Muscle of back (tissue), 11 donors: ENCODE results near the gene ZP1. TPM values are rescaled to one million over a fixed set of nuclear protein-coding genes. Genes with fewer than 3 reads are reported as not detected.
A peak's percentile ranks its signal among the peaks of the same experiment; 100 is the strongest.

Source experiments
- DNase-seq, 3 donors: peaks; one replicate each; pipeline versions ENCODE4 v3.0.0 to v3.0.0-alpha.2; 2013
- polyA plus RNA-seq, 10 donors: library from polyadenylated mRNA; unstranded; fragments of 120-200 nt; gene quantifications; one replicate each; pipeline ENCODE4 v1.2.1, GENCODE V29; 2013; ENCODE audit not compliant: insufficient read length in 10 of 10

ZP1 gene
- polyA plus RNA-seq, 10 donors = 0.10 to 0.49 (median 0.30) TPM; not detected in 6

DNA sequence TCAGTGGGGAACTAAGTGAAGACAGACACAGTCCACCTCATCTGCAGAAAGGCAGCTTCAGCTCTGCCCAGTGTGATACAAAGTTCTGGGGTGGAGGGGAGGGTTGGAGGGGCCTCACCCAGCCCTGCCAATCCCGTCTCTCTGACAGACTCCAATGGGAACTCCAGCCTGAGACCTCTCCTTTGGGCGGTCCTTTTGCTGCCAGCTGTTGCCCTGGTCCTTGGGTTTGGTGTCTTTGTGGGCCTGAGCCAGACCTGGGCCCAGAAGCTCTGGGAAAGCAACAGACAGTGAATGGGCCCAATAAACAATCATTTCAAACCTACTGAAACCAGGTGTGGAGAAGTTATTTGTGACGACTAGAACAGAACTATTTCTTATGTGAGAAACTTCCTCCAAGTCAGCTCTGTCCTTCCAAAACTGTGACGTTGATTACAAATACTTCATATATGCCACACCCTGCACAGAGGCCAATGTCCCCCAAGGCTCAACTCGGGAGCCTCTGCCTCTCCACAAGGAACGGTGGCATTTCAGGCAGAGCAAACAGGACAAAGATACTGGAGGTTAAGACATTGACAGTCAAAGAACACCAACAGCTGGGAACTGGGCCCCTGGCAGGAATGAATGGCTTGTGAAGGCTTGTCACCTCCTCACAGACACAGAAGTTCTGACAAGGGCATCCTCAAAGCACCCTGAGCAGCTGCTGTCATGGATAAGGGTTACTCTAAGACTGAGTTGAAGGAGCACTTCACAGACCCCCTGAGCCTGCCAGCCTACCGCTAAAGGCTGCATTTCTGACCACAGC, 8.2 kb downstream of the ZP1 start:
- DNase-seq = no peak

DNA sequence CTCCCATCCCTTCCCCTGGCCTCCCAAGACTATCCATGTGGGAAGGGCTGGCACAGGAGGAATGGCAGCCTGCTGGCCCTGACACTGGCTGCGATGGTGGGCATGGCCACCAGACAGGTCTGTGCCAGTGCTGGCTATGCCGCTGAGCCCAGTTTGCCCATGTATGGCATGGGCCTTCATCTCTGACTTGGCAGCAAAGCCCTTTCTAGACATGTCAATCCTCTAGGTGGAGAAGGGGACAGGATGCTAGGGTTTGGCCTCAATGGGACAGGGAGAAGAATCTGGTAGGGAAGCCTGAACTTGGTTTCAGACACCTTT, 8.8 kb downstream of the ZP1 start:
- DNase-seq = no peak

DNA sequence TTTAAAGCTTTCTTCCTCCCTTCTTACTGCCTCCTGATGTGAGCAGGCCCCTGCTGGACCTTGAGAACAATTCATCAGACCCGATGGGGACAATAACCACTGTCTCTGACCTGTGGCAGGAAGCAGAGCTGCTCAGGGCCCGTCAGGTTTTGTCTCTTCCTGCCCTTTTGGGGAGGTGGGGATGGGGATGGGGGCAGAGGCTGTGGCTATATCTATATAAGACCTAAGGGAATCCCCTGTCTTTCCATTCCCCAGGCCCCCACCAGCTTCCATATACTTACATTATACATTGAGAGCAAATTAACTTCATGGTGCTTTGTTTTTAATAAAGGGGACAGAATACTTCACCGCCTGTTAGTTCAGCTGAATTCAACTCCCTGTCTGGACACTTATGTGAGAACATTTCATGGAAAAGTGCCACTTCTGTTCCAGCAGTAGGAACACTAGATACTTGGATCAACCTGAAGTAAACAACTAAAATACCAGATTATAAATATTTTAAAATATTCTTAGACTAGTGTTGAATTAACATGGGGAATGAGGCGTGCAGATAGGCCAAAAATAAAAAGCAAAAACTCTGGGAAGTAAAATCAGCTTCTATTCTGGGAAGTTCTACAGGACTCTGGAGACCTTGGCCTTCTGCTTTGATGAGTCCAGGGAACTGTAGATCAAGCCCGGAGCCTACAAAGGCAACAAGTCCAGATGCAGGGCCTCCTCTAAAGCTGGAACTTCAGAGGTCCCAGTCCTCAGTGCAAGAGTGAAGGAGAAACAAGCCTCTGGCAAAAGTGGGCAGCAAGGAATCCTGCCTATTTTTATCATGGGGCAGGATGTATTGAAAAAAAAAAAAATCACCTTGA, 11.1 kb downstream of the ZP1 start:
- DNase-seq = peak; percentile 62 to 82 (median 65)

DNA sequence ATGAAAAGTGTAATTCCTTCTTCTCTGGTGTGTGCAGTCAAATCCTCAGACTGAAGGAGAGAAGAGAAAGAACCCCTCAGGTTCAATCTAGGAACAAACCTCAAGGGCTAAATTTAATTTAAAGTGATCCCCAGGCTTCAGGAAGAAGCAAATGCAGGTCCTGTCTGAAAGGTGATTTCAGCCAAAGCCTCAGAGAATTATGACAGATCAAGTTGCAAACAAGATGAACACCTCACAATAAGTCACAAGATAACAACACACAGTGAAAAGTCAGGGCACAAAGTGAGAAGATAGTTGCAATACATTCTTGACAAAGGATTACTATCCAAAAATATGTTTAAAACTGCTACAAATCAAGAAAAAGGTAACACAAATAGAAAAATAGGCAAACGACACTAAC, 11.8 kb downstream of the ZP1 start:
- no peak for DNase-seq

DNA sequence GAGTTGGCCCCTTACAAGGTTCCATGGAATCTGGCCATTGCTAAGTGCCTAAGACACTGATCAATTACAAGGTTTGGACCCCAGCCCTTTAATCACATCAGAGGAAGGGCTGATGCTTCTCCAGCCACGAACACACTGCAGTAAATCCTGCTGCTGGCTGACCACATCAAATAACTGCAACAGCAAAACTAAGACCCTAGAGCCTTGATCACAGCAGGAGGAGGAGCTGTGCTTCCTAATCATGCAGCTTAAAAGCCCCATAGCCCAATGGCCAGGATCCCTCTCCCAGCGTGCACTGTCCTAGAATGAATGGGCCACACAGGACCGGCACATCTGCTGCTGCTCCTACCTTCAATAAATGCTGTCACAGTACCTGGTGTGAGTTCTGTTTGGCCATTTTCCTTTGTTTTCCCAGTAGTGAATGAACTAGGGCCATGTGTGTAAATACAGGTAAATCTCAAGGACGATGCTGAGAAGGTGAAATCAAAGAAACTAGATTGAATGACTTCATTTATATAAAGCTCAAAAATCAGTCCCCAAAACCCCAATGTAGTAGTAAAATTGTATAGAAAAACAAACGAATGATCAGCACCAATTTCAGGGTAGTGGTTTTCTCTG, 12.7 kb downstream of the ZP1 start:
- DNase-seq = no peak

DNA sequence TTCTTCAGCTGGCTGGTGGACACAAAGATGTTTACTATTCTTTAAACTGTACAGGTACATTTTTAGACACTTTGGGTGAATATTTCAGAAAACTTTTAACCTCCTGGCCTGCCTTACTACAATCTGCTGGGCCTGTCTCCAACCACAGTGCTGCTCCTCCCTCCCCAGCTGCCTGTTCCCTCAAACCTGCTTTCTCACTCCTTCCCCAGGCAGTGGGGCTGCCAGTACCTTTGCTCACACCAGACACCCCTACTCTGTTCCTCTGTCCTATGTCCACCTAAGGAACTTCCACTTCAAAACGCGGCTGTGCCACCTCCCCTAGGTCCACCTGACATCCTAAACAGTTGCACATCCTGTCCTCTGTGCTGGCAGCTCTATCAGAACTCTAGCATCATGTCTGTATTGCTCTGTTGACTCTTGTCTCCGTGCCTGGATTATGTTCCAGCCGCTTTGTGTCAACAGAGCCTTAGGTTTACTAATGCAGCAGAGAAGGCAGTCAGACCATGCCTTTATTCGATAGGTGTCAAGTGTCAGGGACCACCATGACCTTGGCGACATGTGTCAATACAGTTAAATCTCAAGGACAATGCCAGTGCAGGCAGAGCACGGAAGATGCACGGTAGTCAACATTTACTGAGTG, 13.4 kb downstream of the ZP1 start:
- DNase-seq = peak in 1 of 3 donors; percentile 57

DNA sequence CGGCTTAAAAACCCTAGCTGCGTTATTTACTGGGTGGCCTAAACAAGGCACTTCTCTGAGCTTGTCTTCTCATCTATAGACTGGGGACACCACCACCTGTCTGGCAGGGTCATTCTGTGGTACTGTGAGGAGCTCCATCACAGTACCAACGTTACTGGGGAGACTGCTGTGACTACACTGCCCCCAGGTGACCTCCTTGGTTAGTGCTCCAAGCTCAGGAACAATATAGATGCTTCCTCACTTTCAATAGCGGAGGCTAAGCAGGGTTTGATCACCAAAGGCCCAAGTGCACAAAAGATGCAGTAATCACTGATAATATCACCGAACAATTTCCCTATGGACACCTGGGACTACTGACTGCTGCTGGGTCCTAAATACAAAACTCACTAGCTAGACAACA, 20.2 kb downstream of the ZP1 start:
- DNase-seq = peak in 1 of 3 donors; percentile 65

DNA sequence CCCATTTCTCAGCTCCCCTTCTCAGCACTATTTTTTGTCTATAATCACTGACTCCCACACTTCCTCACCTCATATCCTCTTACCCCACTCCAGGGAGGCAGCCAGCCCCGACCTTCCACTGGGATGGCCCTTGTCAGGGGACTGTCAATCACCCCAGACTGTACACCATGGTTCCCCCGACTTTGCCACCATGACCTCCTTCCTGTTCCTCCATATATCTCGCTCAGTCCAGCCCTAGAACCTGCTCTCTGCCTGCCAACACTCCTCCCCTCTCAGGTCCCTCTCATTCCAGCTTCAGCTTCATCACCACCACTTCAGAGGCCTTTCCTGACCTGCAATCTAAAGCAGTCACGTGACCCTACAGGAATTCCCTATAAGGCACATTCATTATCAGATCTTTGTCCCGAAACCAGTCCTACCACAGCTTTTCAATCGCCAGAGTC, 22.5 kb downstream of the ZP1 start:
- no peak for DNase-seq

DNA sequence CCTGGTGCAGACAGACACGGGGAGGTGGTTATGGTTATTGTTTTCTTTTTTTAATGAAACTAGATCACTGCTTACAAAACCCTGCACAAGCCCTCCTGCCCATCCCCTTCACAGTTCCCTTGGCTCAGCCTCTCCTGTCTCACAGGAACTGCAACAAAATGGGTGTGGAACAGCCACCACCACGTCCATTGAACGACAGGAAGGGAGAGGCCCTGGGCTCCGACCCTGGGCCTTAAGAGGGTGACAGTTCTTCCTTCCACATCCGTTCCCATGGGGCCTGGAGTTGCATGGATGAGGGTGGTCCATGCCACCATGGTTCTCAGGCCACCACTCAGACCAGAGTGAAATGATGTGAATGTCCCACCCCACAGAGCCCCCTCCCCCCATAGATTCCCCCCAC, 23.4 kb downstream of the ZP1 start:
- no peak for DNase-seq

DNA sequence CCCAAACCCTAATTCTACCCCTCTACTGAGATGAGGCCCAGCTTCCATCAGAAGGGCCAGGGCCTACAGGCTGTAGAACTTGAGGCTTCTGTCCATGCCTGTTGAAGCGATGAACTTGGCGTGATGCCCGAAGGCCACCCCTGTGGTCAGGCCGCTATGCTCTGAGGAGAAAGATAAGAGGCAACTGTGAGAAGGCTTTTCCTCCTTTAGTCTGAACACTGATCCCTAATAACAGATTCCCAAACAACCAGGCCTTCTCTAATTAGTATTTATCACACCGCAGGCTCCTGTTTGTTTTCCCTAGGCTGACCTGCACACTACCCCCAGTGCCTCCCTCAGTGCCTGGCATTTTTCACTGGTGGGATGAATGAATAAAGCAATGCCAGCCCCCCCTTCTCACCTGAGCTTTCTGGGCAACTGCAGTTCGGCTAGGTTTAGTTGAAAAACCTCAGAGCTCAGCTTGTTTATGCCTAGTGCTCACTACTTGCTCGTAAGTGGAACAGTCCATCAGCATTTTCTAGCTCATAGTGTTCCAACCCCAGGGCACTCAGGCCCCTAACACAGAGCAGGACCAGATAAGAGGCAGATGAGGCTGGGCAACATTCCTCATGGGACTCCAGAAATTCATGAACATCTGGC, 23.9 kb downstream of the ZP1 start:
- DNase-seq = no peak

DNA sequence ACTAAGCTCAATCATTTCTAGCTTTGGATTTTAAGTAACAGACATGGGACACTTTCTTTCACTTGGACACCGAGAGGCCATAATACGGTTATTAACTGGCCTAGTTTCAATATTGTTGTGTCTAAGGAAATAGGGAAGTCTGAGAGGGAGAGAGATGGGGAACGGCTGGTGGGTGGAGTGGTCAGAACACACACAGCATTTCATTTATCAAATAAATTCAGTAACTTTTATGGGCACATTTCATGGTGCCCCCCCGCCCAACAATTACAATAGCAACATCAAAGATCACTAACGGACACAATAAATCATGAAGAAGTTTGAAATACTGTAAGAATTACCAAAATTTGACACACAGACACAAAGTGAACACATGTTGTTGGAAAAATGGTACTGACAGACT, 28.3 kb downstream of the ZP1 start:
- no peak for DNase-seq

DNA sequence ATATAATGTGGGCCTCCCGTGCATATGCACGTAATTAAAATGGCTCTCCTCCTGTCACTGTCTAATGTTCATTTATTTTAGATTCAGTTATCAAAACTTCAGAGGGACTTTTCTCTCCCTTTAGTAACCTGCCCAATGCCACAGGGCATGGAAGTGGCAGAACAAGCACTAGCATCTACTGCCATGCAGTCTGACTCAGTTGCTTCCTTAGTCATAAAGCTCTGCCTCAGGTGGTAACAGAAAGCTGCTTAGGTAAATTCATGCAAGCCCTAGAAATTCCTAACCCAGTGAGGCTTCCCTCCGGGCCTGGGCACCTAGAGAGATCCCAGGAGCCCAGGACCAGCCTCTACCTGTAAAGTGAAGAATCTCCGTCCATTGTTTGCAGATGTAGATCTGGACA, 30.2 kb downstream of the ZP1 start:
- DNase-seq = no peak

DNA sequence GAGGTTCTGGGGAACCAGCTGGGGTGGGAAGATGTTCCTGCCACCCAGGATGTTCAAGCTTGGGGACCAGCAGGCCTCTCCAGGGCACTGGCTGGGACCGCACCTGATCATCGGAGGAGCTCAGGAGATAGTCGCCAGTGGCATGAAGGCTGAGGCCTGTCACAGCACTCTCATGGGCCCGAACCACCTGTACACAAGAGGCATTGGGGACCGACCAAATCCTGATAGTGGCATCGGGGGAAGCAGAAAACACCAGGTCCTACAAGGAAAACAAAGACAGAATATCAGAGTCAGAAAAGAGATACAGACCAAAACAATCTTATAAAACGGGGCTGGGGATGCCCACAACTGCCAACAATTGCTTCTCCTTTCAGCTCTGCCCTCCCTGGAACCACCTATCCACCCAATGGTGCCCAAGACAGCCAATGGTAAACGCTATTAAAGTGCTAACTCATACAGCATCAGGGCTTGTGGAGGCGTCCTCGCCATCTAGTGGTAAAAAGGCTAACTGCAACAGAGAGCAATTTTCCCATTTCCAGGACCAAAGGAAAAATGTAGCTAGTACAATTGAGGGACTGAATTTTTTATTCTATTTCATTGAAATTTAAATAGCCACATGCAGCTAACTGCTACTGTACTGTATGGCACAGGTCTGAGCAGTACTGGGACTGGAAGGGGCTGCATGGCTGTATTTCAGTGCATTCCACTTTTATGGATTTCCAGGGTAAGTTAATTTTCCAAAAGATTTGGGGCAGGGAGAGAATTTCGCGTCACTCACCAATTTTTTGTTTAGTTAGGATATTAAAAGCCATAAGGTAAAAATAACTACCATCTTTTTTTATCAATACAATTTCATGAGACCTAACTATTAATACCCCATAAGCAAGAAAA, 31.9 kb downstream of the ZP1 start:
- DNase-seq = peak; percentile 51 to 76 (median 71)

DNA sequence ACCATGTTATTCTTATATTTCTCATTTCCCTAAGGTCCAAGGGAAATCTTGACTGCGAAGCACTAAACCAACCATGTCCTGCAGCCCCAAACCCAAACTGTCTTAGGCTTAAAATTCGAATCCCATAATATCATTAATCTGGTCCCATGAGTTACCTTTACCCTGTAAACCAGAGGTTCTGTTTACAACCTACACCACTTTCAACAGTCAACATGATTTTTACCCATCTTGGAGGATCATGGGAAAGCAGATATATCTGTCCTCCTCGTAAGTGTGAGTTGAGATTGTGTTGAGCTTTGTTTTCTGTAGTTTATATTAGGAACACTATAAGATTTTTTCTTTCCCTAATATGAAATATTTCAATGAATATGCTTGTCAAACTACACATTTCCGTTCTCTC, 32.6 kb downstream of the ZP1 start:
- no peak for DNase-seq

DNA sequence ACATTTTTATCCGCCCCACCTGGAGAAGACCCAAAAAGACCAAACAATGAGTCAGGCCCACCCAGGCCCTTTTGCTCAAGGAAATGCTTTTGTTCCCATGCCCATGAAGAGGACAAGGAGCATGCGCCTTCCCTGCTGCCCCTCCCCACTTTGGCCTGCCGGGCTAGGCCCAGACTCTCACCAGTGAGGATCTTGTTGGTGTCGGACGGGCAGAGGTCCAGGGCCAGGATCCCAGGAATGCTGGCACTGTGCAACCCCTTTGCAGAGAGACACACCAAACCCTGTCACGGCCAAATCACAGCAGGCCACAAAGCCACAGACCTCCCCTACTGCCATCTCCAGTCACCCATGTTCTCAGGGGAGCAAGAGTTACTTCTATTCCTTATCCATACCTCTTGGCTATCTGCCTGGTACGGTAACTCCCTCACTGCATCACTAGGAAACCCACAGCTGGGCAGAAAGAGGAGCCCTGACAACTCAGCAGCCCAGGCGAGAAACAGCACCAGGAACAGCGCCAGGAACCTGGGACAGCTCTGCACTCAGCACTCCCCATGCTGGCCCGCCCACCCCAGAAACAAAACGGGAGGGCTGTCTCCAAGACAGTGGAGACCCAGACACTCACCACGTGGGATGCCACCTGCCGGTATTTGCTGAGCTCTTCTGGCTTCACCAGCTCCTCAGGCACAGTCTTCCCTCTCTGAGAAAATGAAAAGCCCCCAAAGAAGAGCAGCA, 33.5 kb downstream of the ZP1 start:
- DNase-seq = no peak

DNA sequence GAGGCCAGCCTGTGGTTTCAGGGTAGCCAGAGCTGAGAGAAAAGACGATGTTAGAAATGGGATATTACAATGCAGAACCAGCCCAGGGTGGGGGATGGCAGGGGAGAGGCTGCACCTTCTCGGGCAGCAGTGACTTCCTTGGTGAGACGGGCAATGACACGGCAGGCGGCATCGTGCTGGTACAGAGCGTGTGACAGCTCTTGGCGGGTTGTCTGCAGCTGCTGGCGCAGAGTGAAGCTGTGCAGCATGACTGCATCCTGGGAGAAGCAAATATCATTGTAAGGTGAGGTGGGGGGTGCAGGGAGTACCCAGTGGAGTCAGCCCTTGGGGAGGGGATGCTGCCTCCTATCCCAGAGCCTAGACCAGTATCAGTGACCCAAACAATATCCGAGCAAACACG, 35.3 kb downstream of the ZP1 start:
- DNase-seq = no peak

DNA sequence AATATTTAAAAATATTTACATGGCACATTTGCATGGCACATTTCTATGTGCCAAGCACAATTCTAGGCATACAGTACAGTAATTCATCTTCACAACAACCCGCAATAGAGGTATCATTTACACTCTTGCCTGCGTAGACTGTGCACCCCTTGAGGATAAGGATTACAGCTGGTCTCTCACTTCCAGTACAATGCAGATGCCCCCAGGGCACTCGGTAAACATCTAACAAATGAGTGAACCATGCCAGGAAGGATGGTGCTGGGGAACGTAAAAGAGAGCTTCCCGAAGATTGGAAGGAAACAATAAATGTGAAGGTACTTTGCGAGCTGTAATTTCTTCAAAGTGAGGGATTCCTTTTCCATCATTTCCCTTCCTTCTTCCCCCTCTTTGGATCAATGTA, 37.7 kb downstream of the ZP1 start:
- DNase-seq = no peak

DNA sequence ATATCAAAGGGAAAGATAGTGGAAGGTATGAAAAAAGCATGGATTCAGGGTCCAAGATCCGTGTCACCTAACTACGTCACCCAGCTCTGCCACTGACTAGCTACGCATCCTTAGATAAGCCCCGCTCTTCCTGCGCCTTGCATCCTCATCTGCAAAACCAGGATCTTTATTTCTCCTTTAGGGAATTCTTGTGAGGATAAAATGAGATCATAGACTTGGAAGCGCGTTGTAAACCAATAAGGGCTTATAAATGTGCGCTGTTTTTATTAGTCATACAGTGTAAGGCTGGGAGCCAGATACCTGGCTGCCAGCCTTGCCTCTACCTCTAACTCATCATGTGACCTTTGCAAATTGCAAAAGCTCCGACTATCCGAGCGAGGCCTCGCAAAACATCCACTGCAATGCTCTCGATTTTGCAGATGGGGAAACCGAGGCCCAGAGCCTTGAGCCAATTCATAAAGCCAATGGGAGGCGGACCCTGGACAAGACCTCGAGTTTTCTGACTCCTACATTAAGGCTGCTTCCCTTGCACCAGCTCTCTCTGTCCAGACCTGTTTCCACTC, 38.3 kb downstream of the ZP1 start:
- peak in 1 of 3 donors; percentile 16 for DNase-seq

DNA sequence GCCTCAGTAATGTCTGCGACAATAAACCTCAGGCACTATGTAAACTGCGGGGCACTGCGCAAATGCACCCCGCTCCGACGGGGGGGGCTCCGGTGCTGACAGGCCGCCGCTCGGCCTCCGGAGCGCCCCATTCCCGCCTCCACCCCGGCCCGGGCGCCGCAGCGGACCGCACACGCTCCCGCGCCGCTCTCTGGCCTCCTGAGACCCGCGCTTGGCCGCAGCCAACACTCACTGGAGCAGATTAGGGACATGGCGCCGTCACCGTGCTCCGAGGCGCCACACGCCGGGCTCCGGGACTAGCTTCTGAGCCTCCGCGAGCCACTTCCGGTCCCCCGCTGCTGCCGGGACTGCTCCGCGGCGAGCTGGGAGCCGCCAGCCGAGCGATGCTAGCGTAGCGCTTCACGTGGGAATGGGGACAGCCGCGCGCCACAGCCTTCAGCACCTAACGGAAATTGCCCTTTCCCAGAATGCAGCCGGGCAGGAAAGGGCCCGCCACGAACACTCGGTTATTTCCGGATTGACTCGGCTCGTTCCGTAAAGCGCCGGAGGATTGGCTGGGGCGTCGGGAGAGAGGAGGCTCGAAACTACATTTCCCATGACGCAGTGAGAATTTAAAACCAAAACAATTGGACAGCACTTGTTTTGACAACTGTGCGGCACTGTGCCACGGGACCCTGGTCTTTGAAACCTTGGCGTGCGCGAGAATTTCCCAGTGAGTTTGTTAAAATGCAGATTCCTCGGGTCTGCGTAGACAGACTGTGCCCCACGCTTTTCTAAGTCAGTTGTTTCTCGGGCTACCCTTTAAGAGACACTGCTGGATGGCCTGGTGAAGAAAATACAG, 39.0 kb downstream of the ZP1 start, which contains the start of gene PRPF19:
TSS of gene PRPF19 (minus strand) at position 454 of the 841 bp plus-strand sequence. CDS start at position 251, 203 bp downstream.
- peak; percentile 97 to 98 (median 97) for DNase-seq
